ENCODE data around the gene EPS8L1. TPM values are rescaled to one million over a fixed set of nuclear protein-coding genes. Genes with fewer than 3 reads are reported as not detected.

Gene EPS8L1
- polyA plus RNA-seq, 1 of the 3 experiments (the other 2 are of a cell fraction), result 12.9 TPM

DNA sequence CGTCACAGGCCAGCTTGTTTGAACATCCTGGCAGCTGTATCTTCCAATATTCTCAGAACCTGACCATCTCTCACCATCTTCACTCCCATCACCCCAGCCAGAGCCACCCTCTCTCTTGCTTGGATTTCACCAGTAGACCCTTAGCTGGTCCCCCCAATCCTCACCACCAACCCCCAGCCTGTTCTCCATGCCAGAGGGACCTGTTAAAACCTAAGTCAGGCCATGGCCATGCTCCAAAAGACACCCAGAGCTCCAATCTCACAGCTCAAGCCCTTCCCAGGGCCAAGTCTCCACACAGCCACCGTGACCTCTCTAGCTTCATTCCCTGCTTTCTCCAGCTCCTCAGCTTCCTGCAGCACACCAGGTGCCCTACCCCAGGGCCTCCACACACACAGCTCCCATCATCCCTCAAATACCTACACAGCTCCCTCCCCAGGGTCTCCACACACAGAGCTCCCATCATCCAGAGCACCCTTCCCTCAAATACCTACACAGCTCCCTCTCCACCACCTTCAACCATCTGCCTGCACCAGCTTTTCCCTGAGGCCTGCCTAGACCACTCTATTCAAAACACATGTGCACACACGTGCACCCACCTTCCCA is 13.8 kb downstream of the EPS8L1 start (continued):
- TF ChIP-seq, protein P1, sequence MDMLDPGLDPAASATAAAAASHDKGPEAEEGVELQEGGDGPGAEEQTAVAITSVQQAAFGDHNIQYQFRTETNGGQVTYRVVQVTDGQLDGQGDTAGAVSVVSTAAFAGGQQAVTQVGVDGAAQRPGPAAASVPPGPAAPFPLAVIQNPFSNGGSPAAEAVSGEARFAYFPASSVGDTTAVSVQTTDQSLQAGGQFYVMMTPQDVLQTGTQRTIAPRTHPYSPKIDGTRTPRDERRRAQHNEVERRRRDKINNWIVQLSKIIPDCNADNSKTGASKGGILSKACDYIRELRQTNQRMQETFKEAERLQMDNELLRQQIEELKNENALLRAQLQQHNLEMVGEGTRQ (IDR thresholded peaks at IDR 0.05; ENCODE audit: borderline replicate concordance, low read depth, low read length), result no peak
- no peak for TF ChIP-seq RCOR1 (IDR thresholded peaks at IDR 0.05; ENCODE audit: low read length)
- no peak for TF ChIP-seq EZH2phosphoT487 (IDR thresholded peaks at IDR 0.05; ENCODE audit: borderline replicate concordance, low read depth)
- no peak for TF ChIP-seq TAF1 (IDR thresholded peaks at IDR 0.05; ENCODE audit: borderline replicate concordance, low read depth, low read length)
- TF ChIP-seq NRF1 (IDR thresholded peaks at IDR 0.05; ENCODE audit: low read depth, low read length), result no peak
- TF ChIP-seq JUND (IDR thresholded peaks at IDR 0.05), result no peak
- no peak for TF ChIP-seq TCF12 (IDR thresholded peaks at IDR 0.05)

DNA sequence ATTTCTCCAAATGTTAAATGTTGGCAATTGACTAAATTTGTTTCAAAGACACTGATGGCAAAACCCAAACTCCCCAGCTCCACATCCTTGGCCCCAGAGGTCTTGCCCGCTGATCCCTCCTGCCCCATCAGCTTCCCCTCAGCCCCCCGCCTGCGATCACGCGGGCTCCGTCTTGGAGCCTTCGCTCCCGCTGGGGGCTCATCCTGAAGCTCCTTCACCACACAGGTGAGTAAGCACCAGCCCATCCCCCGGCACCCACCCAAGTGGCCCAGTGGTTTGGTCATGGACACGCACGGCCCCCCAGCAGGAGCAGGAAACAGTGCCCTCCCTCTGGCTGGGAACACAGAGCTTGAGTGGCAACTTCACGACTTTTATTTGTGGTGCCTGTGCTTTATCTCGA is 14.9 kb downstream of the EPS8L1 start:
- Histone ChIP-seq H3K36me3 (replicated peaks in 1 of 2; ENCODE audit: control insufficient read depth in 1 of 2, insufficient read depth in 2 of 2, low read length in 1 of 2) (peaks cover 0 to 28% of the 10 kb centered on the region in 2 experiments), H3K79me2 (ENCODE audit: insufficient read depth) (no peaks in the 10 kb centered on the region), H3K4me1 (ENCODE audit: control insufficient read depth in 1 of 2, insufficient read depth in 2 of 2, low read depth in 1 of 2, low read length in 1 of 2) (peaks cover 5 to 18% of the 10 kb centered on the region in 2 experiments; a peak in 1 of 4 replicates), H3K27ac (ENCODE audit: low read depth in 2 of 2, low read length in 1 of 2) (no peak overlapping the region), H3K4me3 (ENCODE audit: low read depth in 2 of 2, low read length in 1 of 2) (no peak overlapping the region), H3F3A (replicated peaks; ENCODE audit: insufficient read depth) (peaks cover 17% of the 10 kb centered on the region), H2AFZ (ENCODE audit: low read depth) (no peak overlapping the region), H3K9me3 (no peaks in the 10 kb centered on the region), H3K9me2 (no peaks in the 10 kb centered on the region), H3K4me2 (no peak overlapping the region), H3K9ac (no peak overlapping the region), H3K27me3 (ENCODE audit: insufficient read depth) (no peaks in the 10 kb centered on the region), H4K20me1 (ENCODE audit: insufficient read depth) (peaks cover 17% of the 10 kb centered on the region)
- WGBS (ENCODE audit: low lambda C conversion rate), result 91% methylated on average over 13 of the region's 13 CpGs
- DNase-seq, result no peak
- CTCF ChIA-PET, result interaction anchor here (1.6 to 2.8 kb wide), 3 partner anchors 16 to 50 kb away, joined by 9 to 38 read pairs (median 15); partner anchors contain the start of gene PPP1R12C
- POLR2A ChIA-PET, result interaction anchor here (1.1 kb wide), 1 partner anchor 317 kb away, joined by 3 read pairs; the partner anchor contains the start of gene UBE2S
- TF ChIP-seq, protein P1 (IDR thresholded peaks at IDR 0.05; ENCODE audit: borderline replicate concordance, low read depth, low read length), result no peak
- no peak for TF ChIP-seq RFX5 (IDR thresholded peaks at IDR 0.05; ENCODE audit: low read length)
- TF ChIP-seq, protein P2, sequence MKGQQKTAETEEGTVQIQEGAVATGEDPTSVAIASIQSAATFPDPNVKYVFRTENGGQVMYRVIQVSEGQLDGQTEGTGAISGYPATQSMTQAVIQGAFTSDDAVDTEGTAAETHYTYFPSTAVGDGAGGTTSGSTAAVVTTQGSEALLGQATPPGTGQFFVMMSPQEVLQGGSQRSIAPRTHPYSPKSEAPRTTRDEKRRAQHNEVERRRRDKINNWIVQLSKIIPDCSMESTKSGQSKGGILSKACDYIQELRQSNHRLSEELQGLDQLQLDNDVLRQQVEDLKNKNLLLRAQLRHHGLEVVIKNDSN (IDR thresholded peaks at IDR 0.05; ENCODE audit: borderline replicate concordance, low read depth), result no peak
- TF ChIP-seq JUND (IDR thresholded peaks at IDR 0.05), result no peak
- TF ChIP-seq ELF1 (IDR thresholded peaks at IDR 0.05), result no peak
- no peak for TF ChIP-seq RAD21 (IDR thresholded peaks at IDR 0.05; ENCODE audit: low read length)
- no peak for TF ChIP-seq CHD2 (IDR thresholded peaks at IDR 0.05; ENCODE audit: low read length, partially characterized antibody)
- TF ChIP-seq, protein P3, sequence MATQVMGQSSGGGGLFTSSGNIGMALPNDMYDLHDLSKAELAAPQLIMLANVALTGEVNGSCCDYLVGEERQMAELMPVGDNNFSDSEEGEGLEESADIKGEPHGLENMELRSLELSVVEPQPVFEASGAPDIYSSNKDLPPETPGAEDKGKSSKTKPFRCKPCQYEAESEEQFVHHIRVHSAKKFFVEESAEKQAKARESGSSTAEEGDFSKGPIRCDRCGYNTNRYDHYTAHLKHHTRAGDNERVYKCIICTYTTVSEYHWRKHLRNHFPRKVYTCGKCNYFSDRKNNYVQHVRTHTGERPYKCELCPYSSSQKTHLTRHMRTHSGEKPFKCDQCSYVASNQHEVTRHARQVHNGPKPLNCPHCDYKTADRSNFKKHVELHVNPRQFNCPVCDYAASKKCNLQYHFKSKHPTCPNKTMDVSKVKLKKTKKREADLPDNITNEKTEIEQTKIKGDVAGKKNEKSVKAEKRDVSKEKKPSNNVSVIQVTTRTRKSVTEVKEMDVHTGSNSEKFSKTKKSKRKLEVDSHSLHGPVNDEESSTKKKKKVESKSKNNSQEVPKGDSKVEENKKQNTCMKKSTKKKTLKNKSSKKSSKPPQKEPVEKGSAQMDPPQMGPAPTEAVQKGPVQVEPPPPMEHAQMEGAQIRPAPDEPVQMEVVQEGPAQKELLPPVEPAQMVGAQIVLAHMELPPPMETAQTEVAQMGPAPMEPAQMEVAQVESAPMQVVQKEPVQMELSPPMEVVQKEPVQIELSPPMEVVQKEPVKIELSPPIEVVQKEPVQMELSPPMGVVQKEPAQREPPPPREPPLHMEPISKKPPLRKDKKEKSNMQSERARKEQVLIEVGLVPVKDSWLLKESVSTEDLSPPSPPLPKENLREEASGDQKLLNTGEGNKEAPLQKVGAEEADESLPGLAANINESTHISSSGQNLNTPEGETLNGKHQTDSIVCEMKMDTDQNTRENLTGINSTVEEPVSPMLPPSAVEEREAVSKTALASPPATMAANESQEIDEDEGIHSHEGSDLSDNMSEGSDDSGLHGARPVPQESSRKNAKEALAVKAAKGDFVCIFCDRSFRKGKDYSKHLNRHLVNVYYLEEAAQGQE (IDR thresholded peaks at IDR 0.05; ENCODE audit: low read depth, low read length), result no peak
- no peak for TF ChIP-seq SIN3A (IDR thresholded peaks at IDR 0.05; ENCODE audit: borderline replicate concordance, low read depth, low read length)
- TF ChIP-seq TAF1 (IDR thresholded peaks at IDR 0.05; ENCODE audit: borderline replicate concordance, low read depth, low read length), result no peak
- TF ChIP-seq EP300 (IDR thresholded peaks at IDR 0.05; ENCODE audit: borderline replicate concordance in 1 of 2, low read depth in 1 of 2, low read length in 1 of 2), result no peak
- no peak for TF ChIP-seq NRF1 (IDR thresholded peaks at IDR 0.05; ENCODE audit: low read depth, low read length)
- no peak for TF ChIP-seq TEAD4 (IDR thresholded peaks at IDR 0.05; ENCODE audit: borderline replicate concordance, insufficient read depth)
- no peak for TF ChIP-seq MXI1 (IDR thresholded peaks at IDR 0.05; ENCODE audit: low read depth, low read length)
- no peak for TF ChIP-seq TCF12 (IDR thresholded peaks at IDR 0.05)
- no peak for TF ChIP-seq GATA2 (CRISPR knock-in tag; IDR thresholded peaks at IDR 0.05)
